ENCODE results near the gene OTOG. TPM values are rescaled to one million over a fixed set of nuclear protein-coding genes. Genes with fewer than 3 reads are reported as not detected.

Gene OTOG
- total and polyA plus RNA-seq, 4 donors = 0.11 TPM; not detected in 3

- H3K27me3 ChIP-seq (ENCODE audit: control insufficient read depth in 3 of 3, insufficient read depth in 3 of 3, low read length in 2 of 3) = no peaks in the 10 kb centered on the region
- WGBS, 2 donors = 87 to 89% methylated on average over 6 of the region's 6 CpGs
- TF ChIP-seq CTCF (IDR thresholded peaks at IDR 0.05; ENCODE audit: control extremely low read depth, extremely low read depth) = no peak
- DNase-seq (no peak), ATAC-seq (ENCODE audit: insufficient read depth, low FRiP score) (no peak)
- no peaks in the 10 kb centered on the region for H3K36me3 ChIP-seq (ENCODE audit: control insufficient read depth in 4 of 4, insufficient read depth in 4 of 4, low read length in 4 of 4)
- no peak overlapping the region for H3K4me3 ChIP-seq
- H3K9me3 ChIP-seq (ENCODE audit: control insufficient read depth in 4 of 4, insufficient read depth in 3 of 4, low read length in 3 of 4) = no peaks in the 10 kb centered on the region
- H3K9ac ChIP-seq (ENCODE audit: insufficient read depth in 1 of 2, low read length in 2 of 2) = no peak overlapping the region
- no peaks in the 10 kb centered on the region for H3K4me1 ChIP-seq (ENCODE audit: control insufficient read depth in 5 of 5, insufficient read depth in 5 of 5, low read length in 5 of 5)
- no peak overlapping the region for H3K27ac ChIP-seq (ENCODE audit: low read depth in 1 of 2, low read length in 1 of 2)
Observed at GRCh38 chr11:17608821-17609220, 61.8 kb downstream of the OTOG start.

GRCh38 chr11:17609291-17610084 lies 62.4 kb downstream of the OTOG start:
- Histone ChIP-seq H3K36me3 (ENCODE audit: control insufficient read depth in 4 of 4, insufficient read depth in 4 of 4, low read length in 4 of 4) (no peaks in the 10 kb centered on the region), H3K9ac (ENCODE audit: insufficient read depth in 1 of 2, low read length in 2 of 2) (no peak overlapping the region), H3K4me3 (no peak overlapping the region), H3K27ac (ENCODE audit: low read depth in 1 of 2, low read length in 1 of 2) (no peak overlapping the region), H3K9me3 (ENCODE audit: control insufficient read depth in 4 of 4, insufficient read depth in 3 of 4, low read length in 3 of 4) (no peaks in the 10 kb centered on the region), H3K4me1 (ENCODE audit: control insufficient read depth in 5 of 5, insufficient read depth in 5 of 5, low read length in 5 of 5) (no peaks in the 10 kb centered on the region), H3K27me3 (ENCODE audit: control insufficient read depth in 3 of 3, insufficient read depth in 3 of 3, low read length in 2 of 3) (no peaks in the 10 kb centered on the region)
- no peak for ATAC-seq (ENCODE audit: insufficient read depth, low FRiP score)
- no peak for DNase-seq
- 79 to 89% methylated on average over 12 of the region's 12 CpGs for WGBS, 2 donors
- no peak for TF ChIP-seq CTCF (IDR thresholded peaks at IDR 0.05; ENCODE audit: control extremely low read depth, extremely low read depth)

- WGBS, 2 donors = 82 to 89% methylated on average over 16 to 17 of the region's 17 CpGs
- H3K9ac ChIP-seq (ENCODE audit: insufficient read depth in 1 of 2, low read length in 2 of 2) = no peak overlapping the region
- H3K4me1 ChIP-seq (ENCODE audit: control insufficient read depth in 5 of 5, insufficient read depth in 5 of 5, low read length in 5 of 5) = no peaks in the 10 kb centered on the region
- DNase-seq = no peak
- no peak overlapping the region for H3K4me3 ChIP-seq
- H3K27me3 ChIP-seq (ENCODE audit: control insufficient read depth in 3 of 3, insufficient read depth in 3 of 3, low read length in 2 of 3) = peaks cover 0 to 2% (median 0%) of the 10 kb centered on the region in 3 donors
- no peak overlapping the region for H3K27ac ChIP-seq (ENCODE audit: low read depth in 1 of 2, low read length in 1 of 2)
- H3K9me3 ChIP-seq (ENCODE audit: control insufficient read depth in 4 of 4, insufficient read depth in 3 of 4, low read length in 3 of 4) = no peaks in the 10 kb centered on the region
- no peak for TF ChIP-seq CTCF (IDR thresholded peaks at IDR 0.05; ENCODE audit: control extremely low read depth, extremely low read depth)
- no peaks in the 10 kb centered on the region for H3K36me3 ChIP-seq (ENCODE audit: control insufficient read depth in 4 of 4, insufficient read depth in 4 of 4, low read length in 4 of 4)
- ATAC-seq (ENCODE audit: insufficient read depth, low FRiP score) = no peak
Observed at GRCh38 chr11:17610085-17610894, 63.2 kb downstream of the OTOG start.
